AG10803 (cell line): ENCODE data around the gene BAMBI.

Experiments used
- DNase-seq: peaks from one replicate; pipeline ENCODE4 v3.0.0; 2010; ENCODE audit warnings: low read depth
- H3K4me3 ChIP-seq: 2 replicates; pipeline ENCODE4 v1.5.1; 2011; ENCODE audit warnings: mild to moderate bottlenecking, low read length, control low read depth
- CTCF ChIP-seq: conservative IDR thresholded peaks from 2 replicates; pipeline ENCODE4 v1.5.1; 2011; ENCODE audit warnings: mild to moderate bottlenecking, low read length, control low read depth, inconsistent platforms

Gene BAMBI

GRCh38 chr10:28690545-28690944 lies 13.2 kb downstream of the BAMBI start:
- H3K4me3 ChIP-seq: no peak overlapping the region
- DNase-seq: no peak
- no peak for TF ChIP-seq CTCF

DNA sequence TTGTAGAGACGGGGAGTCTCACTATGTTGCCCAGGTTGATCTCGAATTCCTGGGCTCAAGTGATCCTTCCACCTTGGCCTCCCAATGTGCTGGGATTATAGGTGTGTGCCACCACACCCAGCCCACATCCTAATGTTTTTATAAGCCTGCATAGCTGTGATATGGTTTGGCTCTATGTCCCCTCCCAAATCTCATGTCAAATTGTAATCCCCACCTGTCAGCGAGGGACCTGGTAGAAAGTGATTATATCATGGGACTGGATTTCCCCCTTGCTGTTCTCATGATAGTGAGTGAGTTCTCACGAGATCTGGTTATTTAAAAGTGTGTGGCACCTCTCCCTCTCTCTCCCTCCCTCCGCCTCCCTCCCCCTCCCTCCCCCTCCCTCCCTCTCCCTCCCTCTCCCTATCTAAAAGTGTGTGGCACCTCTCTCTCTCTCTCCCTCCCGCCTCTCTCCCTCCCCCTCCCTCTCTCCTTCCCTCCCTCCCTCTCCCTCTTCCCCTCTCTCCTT lies 13.9 kb downstream of the BAMBI start:
- no peak for TF ChIP-seq CTCF
- no peak for DNase-seq

GRCh38 chr10:28692050-28692449 lies 14.7 kb downstream of the BAMBI start:
- no peak for DNase-seq

More for the DNA sequence above, 13.9 kb downstream of the BAMBI start:
- no peak overlapping the region for H3K4me3 ChIP-seq

DNA sequence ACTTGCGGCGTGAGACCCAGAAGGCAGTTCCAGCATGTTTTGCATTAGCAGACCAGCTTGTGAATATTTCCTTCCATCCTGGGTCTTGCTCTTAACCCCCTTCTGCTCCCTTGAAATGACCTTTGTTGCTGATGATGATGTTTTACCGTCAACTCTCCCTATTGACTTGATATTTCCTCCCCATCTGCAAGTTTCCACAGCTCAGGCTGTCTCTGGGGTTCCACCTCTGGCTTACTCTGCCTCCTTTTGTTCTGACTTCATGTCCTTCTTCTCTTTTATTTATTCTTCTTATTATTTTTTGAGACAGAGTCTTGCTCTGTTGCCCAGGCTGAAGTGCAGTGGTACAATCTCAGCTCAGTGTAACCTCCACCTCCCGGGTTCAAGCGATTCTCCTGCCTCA lies 17.2 kb downstream of the BAMBI start:
- TF ChIP-seq CTCF: no peak
- H3K4me3 ChIP-seq: no peak overlapping the region
- no peak for DNase-seq

More at GRCh38 chr10:28692050-28692449, 14.7 kb downstream of the BAMBI start:
- H3K4me3 ChIP-seq: no peak overlapping the region
- no peak for TF ChIP-seq CTCF

- no peak overlapping the region for H3K4me3 ChIP-seq
- no peak for TF ChIP-seq CTCF
- no peak for DNase-seq
Observed at GRCh38 chr10:28698075-28698474, 20.8 kb downstream of the BAMBI start.

DNA sequence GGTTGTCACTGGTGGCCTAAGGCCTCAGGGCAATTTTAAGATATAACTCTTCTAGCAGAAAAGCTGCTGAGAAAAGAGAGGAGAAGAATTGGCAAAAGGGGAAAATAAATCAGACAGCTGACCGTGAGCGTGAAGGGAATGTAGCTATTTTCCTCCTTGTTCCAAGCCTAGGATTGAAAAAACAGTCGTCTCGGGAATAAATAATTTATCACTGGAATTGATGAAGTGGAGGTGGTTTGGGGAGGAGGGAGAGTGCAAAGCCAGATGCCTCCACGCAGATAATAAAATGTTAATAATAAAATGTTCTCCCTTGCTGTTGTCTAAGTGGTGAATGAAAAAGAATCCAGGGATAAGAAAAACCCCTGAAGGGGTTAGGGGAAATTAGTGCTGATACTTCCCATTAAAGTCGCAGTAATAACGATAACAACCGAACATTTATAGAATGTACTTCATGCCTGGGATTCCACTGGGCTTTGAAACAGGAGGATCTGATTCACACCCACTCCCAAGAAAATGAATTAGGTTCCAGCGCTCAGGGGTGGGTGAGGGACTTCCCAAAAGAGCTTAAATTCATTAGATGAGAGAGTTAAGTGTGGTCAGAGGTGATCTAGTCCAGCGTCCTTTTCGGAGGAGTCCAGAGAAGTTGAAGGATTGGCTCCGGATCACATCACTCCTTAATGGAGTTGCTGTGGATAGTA lies 27.3 kb downstream of the BAMBI start:
- no peak for DNase-seq
- no peak overlapping the region for H3K4me3 ChIP-seq
- no peak for TF ChIP-seq CTCF

- TF ChIP-seq CTCF: no peak
- H3K4me3 ChIP-seq: no peak overlapping the region
- DNase-seq: no peak
Observed at GRCh38 chr10:28705472-28705871, 28.2 kb downstream of the BAMBI start.
